ENCODE results near the gene KCNIP3. TPM values are rescaled to one million over a fixed set of nuclear protein-coding genes. Genes with fewer than 3 reads are reported as not detected.

Gene KCNIP3
- total RNA-seq, 1 donor from 2014 or later: 6.0 TPM

DNA sequence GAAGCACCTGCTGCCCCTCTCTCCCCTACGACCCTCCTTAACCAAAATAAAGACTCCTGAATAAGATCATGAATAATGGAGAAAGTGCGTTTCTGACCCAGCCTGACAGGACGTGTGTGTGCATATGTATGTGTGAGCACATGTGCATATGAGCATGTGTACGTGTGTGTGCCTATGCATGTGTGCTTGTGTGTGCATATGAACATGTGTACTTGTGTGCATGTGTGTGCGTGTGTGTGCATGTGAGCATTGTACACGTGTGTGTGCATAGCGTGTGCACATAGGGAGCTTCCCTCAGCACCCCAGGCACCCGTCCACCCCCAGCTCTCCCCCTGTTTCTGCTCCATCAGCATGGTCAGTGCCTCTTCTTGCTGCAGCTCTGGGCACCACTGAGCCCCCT lies 10.7 kb downstream of the KCNIP3 start:
- Mint-ChIP-seq H3K4me3 (ENCODE audit: unreplicated experiment) (no peak overlapping the region), H3K9me3 (ENCODE audit: low read depth) (no peaks in the 10 kb centered on the region), H3K36me3 (ENCODE audit: low read depth) (no peaks in the 10 kb centered on the region), H3K27me3 (ENCODE audit: low read depth) (peaks cover 12% of the 10 kb centered on the region), H3K27ac (ENCODE audit: unreplicated experiment) (no peak overlapping the region), H3K4me1 (ENCODE audit: low read depth) (no peaks in the 10 kb centered on the region)
- no peak for DNase-seq (ENCODE audit: low spot score)
- TF ChIP-seq, protein P1, sequence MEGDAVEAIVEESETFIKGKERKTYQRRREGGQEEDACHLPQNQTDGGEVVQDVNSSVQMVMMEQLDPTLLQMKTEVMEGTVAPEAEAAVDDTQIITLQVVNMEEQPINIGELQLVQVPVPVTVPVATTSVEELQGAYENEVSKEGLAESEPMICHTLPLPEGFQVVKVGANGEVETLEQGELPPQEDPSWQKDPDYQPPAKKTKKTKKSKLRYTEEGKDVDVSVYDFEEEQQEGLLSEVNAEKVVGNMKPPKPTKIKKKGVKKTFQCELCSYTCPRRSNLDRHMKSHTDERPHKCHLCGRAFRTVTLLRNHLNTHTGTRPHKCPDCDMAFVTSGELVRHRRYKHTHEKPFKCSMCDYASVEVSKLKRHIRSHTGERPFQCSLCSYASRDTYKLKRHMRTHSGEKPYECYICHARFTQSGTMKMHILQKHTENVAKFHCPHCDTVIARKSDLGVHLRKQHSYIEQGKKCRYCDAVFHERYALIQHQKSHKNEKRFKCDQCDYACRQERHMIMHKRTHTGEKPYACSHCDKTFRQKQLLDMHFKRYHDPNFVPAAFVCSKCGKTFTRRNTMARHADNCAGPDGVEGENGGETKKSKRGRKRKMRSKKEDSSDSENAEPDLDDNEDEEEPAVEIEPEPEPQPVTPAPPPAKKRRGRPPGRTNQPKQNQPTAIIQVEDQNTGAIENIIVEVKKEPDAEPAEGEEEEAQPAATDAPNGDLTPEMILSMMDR (IDR thresholded peaks at IDR 0.05): no peak

DNA sequence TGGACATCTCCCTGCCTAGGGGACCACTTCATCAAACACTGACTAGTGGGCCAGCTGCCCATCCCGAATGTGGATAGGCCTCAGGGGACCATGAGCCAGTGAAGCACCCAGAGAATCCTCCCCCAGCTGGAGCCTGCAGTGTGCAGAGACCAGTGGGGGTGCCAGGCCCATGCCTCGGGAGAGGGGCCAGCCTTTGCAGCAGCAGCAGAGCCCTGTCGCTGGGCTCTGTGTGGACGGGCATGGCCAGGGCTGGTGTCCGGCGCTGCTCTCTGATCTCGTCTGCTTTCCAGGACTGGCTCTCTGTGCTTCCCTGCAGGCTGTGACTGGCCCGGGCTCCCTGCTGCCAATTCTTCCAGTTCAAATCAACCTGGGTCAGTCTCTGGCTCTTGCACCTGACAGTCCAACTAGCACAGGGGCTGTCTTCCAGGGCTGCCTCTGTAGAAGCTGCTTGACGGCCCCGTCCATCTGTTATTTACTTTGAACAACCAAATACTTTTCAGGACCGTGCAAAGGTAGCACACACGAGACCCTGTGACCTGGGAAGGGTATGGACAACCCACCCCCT lies 11.4 kb downstream of the KCNIP3 start:
- H3K36me3 Mint-ChIP-seq (ENCODE audit: low read depth): no peaks in the 10 kb centered on the region
- H3K9me3 Mint-ChIP-seq (ENCODE audit: low read depth): no peaks in the 10 kb centered on the region
- H3K27ac Mint-ChIP-seq (ENCODE audit: unreplicated experiment): no peak overlapping the region
- TF ChIP-seq, protein P1 (IDR thresholded peaks at IDR 0.05): no peak
- DNase-seq (ENCODE audit: low spot score): no peak
- no peak overlapping the region for H3K4me3 Mint-ChIP-seq (ENCODE audit: unreplicated experiment)
- H3K27me3 Mint-ChIP-seq (ENCODE audit: low read depth): peaks cover 8% of the 10 kb centered on the region
- no peaks in the 10 kb centered on the region for H3K4me1 Mint-ChIP-seq (ENCODE audit: low read depth)

DNA sequence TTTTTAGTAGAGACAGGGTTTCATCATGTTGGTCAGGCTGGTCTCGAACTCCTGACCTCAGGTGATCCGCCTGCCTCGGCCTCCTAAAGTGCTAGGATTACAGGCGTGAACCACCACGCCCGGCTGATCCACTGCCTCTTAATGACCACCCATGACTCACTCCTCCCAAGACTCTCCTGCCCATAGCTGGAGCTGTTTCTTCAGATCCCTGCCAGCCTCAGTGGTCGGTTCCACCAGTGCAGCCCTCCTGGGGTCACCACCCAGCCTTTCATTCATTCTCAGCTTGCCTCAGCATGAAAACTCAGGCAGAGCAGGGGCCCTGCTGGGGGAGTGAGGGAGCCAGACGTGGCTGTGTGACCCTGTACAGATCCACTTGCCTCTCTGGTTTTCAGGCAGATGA lies 12.5 kb downstream of the KCNIP3 start:
- DNase-seq (ENCODE audit: low spot score): no peak
- no peak overlapping the region for H3K4me3 Mint-ChIP-seq (ENCODE audit: unreplicated experiment)
- H3K27me3 Mint-ChIP-seq (ENCODE audit: low read depth): peaks cover 8% of the 10 kb centered on the region
- no peaks in the 10 kb centered on the region for H3K4me1 Mint-ChIP-seq (ENCODE audit: low read depth)
- no peak overlapping the region for H3K27ac Mint-ChIP-seq (ENCODE audit: unreplicated experiment)
- H3K36me3 Mint-ChIP-seq (ENCODE audit: low read depth): no peaks in the 10 kb centered on the region
- TF ChIP-seq, protein P1 (IDR thresholded peaks at IDR 0.05): no peak
- H3K9me3 Mint-ChIP-seq (ENCODE audit: low read depth): no peaks in the 10 kb centered on the region

DNA sequence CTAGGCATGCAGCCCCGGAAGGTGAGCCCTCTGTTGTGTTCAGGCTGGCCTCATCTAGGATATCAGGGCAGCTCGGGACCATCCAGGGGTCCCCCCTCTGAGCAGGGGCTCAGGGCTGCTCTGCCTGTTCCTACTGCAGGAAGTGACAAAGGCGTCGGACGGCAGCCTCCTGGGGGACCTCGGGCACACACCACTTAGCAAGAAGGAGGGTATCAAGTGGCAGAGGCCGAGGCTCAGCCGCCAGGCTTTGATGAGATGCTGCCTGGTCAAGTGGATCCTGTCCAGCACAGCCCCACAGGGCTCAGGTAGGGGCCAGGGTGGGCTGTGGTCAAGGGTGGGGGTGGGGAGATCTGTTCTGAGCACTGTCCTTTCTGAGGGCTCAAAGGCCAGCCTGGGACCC lies 13.1 kb downstream of the KCNIP3 start:
- no peak overlapping the region for H3K4me3 Mint-ChIP-seq (ENCODE audit: unreplicated experiment)
- H3K4me1 Mint-ChIP-seq (ENCODE audit: low read depth): no peaks in the 10 kb centered on the region
- TF ChIP-seq, protein P1 (IDR thresholded peaks at IDR 0.05): no peak
- H3K9me3 Mint-ChIP-seq (ENCODE audit: low read depth): no peaks in the 10 kb centered on the region
- H3K36me3 Mint-ChIP-seq (ENCODE audit: low read depth): no peaks in the 10 kb centered on the region
- no peak for DNase-seq (ENCODE audit: low spot score)
- peaks cover 11% of the 10 kb centered on the region for H3K27me3 Mint-ChIP-seq (ENCODE audit: low read depth)
- no peak overlapping the region for H3K27ac Mint-ChIP-seq (ENCODE audit: unreplicated experiment)

DNA sequence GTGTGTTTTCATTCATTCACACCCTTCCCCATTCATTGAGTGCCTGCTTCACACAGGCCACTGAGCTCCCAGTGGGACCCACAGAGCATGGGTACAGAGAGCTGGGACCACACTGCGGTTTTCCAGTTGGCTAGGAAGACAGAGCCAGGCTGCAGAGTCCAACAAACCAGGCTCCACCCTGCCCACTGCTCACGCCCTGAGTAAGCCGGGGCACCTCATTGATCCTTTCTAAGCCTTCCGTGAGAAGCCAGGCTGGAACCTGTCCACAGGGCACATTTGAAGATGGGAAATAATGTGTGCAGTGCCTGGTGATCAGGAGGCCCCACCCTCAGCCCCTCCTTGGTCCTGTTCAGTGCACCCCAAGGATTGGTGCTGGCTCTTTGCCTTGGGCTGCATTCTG lies 13.5 kb downstream of the KCNIP3 start:
- Mint-ChIP-seq H3K4me1 (ENCODE audit: low read depth) (no peaks in the 10 kb centered on the region), H3K27ac (ENCODE audit: unreplicated experiment) (no peak overlapping the region), H3K36me3 (ENCODE audit: low read depth) (no peaks in the 10 kb centered on the region), H3K9me3 (ENCODE audit: low read depth) (no peaks in the 10 kb centered on the region), H3K4me3 (ENCODE audit: unreplicated experiment) (no peak overlapping the region), H3K27me3 (ENCODE audit: low read depth) (peaks cover 11% of the 10 kb centered on the region)
- TF ChIP-seq, protein P1 (IDR thresholded peaks at IDR 0.05): no peak
- no peak for DNase-seq (ENCODE audit: low spot score)

Data from chondrocyte (in vitro differentiated cells).